Right lobe of liver (tissue), 6 donors: ENCODE data around the gene CDK3. TPM values are rescaled to one million over a fixed set of nuclear protein-coding genes. Genes with fewer than 3 reads are reported as not detected.

Experiments
- ATAC-seq, 4 donors: fragments of 200-7000 bp; cut with Tn5 transposase; one replicate each; pipeline ENCODE4 v1.9.1; 2020; ENCODE audit warnings: mild to moderate bottlenecking in 4 of 4, moderate library complexity in 4 of 4
- DNase-seq, 3 donors: peaks; one replicate each; pipeline ENCODE4 v3.0.0-alpha.2; 2020
- H3K27ac ChIP-seq, 3 donors: fragments of 200-600 bp; one replicate each; pipeline ENCODE4 v1.8.0; 2022
- H3K27me3 ChIP-seq, 2 donors: fragments of 200-600 bp; one replicate each; pipeline ENCODE4 v1.8.0; 2022
- H3K36me3 ChIP-seq, 4 donors: fragments of 200-600 bp; sonication (generic) in 1 of 4; one replicate each; pipeline versions ENCODE4 v1.5.1 to v1.8.0; 2017 to 2022; ENCODE audit warnings: control low read depth in 1 of 4
- H3K4me1 ChIP-seq, 4 donors: fragments of 200-600 bp; sonication (generic) in 1 of 4; one replicate each; pipeline versions ENCODE4 v1.5.1 to v1.8.0; 2017 to 2022; ENCODE audit warnings: control low read depth in 1 of 4
- H3K4me3 ChIP-seq, 3 donors: fragments of 200-600 bp; one replicate each; pipeline ENCODE4 v1.8.0; 2022
- H3K9me3 ChIP-seq, 4 donors: fragments of 200-600 bp; sonication (generic) in 1 of 4; one replicate each; pipeline versions ENCODE4 v1.5.1 to v1.8.0; 2017 to 2022; ENCODE audit warnings: control low read depth in 1 of 4
- POLR2A ChIP-seq: fragments of 450-650 bp; IDR thresholded peaks from one replicate; pipeline ENCODE4 v1.6.1; 2017; ENCODE audit warnings: antibody characterized with exemption, mild to moderate bottlenecking
- WGBS: methylation state at CpG from one replicate; pipeline ENCODE4 v1.1.6; 2018; ENCODE audit warnings: low coverage, low lambda C conversion rate; ENCODE audit not compliant: insufficient coverage; ENCODE audit errors: missing lambda C conversion rate; 5-methylcytosine and 5-hydroxymethylcytosine counted together
- intact Hi-C, 2 donors: fragments of 100-400 bp; cut with DNase I; formaldehyde crosslinking; loops; one replicate each; pipeline versions ENCODE4 v1.11.2 to v1.14.1; 2022
- total RNA-seq, 6 experiments: library from RNA; depleted of rRNA in 2 of 6; stranded (reverse); fragments of >200 nt in 2 of 6; fragmentation: NEBNext Ultra II Directional in 3 of 6; extraction: Animal tissue kit (Norgen Biotek cat#: 25700) in 3 of 6; gene quantifications; one replicate each; pipeline versions ENCODE4 v1.1.0 to v1.2.4, GENCODE V29; 2016 to 2023
- TF ChIP-seq, protein P1 (sequence below), 4 donors: fragments of 200-600 bp in 3 of 4; fragments of 450-650 bp in 1 of 4; IDR thresholded peaks; one replicate each; pipeline versions ENCODE4 v1.5.1 to v1.8.0; 2016 to 2022; ENCODE audit warnings: antibody characterized with exemption in 4 of 4, mild to moderate bottlenecking in 2 of 4
- donor health status: DM: no; HTN: yes; CAD: no.
- donor health status: DM: no; HTN: no; CAD: no.
- donor health status: DM: no; HTN: no; CAD: no.
- donor health status: DM: no; HTN: yes; CAD: no.
- donor health status: DM: no; HTN: yes; CAD: no.

CDK3 gene
- total RNA-seq, 6 experiments from 2014 or later, result 2.2 to 11.0 (median 3.1) TPM

DNA sequence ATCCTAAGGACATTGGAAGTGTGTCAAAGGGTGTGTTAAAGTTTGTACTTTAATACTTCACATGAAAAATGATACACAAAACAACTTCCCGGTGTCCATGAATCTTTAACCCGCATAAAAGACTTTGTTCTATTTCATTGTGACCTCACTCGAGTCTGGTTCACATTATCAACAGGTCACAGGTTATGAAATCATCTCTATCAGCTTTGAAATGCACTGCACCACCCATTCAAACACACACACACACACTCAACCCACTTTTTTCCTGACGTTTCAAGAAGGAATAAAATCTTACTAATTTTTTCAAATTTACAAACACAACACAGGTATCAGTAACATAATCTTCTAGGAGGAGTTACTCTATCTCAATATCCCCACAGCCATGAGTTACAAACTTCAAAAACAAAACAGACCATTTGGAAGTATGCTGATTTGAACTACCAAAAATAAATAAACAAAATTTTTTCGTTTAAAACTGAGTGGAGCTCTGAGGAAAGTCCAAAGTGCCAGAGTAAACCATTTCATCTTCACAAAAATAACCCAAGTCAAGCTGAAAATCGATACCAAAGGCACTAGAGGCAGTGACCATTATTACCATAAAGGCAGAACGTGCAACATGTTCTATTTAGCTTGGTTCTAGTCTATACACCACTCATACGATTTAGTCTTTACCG, 24.3 kb upstream of the CDK3 start:
- peak overlapping the region; percentile 83 to 96 (median 95) for H3K27ac ChIP-seq
- no peaks in the 10 kb centered on the region for H3K9me3 ChIP-seq
- H3K36me3 ChIP-seq, result peaks cover 0 to 17% (median 6%) of the 10 kb centered on the region in 4 donors
- intact Hi-C loops, result no loop called here
- DNase-seq (no peak), ATAC-seq (peak; percentile 25 to 47 (median 25))
- H3K4me3 ChIP-seq, result peak overlapping the region; percentile 86 to 98 (median 94)
- TF ChIP-seq, protein P1, sequence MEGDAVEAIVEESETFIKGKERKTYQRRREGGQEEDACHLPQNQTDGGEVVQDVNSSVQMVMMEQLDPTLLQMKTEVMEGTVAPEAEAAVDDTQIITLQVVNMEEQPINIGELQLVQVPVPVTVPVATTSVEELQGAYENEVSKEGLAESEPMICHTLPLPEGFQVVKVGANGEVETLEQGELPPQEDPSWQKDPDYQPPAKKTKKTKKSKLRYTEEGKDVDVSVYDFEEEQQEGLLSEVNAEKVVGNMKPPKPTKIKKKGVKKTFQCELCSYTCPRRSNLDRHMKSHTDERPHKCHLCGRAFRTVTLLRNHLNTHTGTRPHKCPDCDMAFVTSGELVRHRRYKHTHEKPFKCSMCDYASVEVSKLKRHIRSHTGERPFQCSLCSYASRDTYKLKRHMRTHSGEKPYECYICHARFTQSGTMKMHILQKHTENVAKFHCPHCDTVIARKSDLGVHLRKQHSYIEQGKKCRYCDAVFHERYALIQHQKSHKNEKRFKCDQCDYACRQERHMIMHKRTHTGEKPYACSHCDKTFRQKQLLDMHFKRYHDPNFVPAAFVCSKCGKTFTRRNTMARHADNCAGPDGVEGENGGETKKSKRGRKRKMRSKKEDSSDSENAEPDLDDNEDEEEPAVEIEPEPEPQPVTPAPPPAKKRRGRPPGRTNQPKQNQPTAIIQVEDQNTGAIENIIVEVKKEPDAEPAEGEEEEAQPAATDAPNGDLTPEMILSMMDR (IDR thresholded peaks at IDR 0.05), result no peak
- peak; percentile 85 for TF ChIP-seq POLR2A
- H3K4me1 ChIP-seq, result peaks cover 0 to 52% (median 13%) of the 10 kb centered on the region in 4 donors
- no peaks in the 10 kb centered on the region for H3K27me3 ChIP-seq
- 31% methylated on average over 9 of the region's 9 CpGs for WGBS

DNA sequence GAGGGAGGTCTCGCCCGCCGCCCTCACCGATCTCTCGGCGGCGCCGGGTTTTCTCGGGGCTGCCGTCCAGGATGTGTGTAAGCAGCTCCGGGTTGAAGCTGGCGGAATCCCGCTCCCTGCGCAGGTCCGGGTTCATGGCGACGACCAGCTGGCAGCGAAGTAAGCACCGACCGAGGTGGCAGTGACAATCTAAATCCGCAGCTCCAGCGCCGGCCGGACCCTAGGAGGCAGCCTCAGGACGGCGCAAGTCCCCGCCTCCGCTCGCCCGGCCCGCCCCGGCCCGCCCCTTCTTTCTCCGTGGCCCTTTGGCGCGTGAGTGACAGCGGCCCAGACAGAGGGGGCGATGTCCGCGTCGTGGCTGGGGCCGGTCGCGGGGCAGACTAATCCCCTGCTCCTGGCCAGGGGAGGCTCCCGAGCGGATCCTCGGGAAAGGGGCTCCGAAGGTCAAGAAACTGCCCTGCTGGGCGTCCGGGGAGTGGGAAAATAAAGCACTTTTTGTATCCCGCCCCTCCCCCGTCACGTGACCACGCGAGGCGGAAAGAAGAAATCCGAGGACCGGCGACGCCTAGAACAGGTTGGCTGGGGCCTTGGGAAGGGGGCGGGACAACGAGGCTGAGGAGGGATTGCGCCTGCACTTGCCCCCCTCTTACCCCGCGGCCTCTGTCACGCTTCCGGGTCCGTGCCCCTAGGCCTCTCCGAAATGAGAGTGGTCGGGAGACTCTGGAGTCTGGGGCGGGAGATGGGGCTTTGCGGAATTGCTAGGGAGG, 21.5 kb upstream of the CDK3 start, which contains the start of the genes ACOX1 and TEN1:
ACOX1 (minus strand) TSS at position 229 of the 767 bp plus-strand sequence; CDS start at position 136, 93 bp downstream.
TEN1 (plus strand) TSS at position 303 of the 767 bp plus-strand sequence. CDS start 6,953 bp downstream, outside the sequence.
- DNase-seq (peak; percentile 98 to 99 (median 98)), ATAC-seq (peak; percentile 81 to 93 (median 86))
- TF ChIP-seq POLR2A, result peak; percentile 96
- TF ChIP-seq, protein P1 (IDR thresholded peaks at IDR 0.05), result peak; percentile 38 to 51 (median 41)
- Histone ChIP-seq H3K27ac (peak within 1 kb of the TSS; percentile 94 to 96 (median 95)), H3K36me3 (no peaks in the 10 kb centered on the region), H3K27me3 (no peaks in the 10 kb centered on the region), H3K9me3 (no peaks in the 10 kb centered on the region), H3K4me3 (peak within 1 kb of the TSS; percentile 86 to 98 (median 94)), H3K4me1 (peaks cover 0 to 54% (median 16%) of the 10 kb centered on the region in 4 donors)
- intact Hi-C loops, result no loop called here
- 0% methylated on average over 15 of the region's 72 CpGs for WGBS

DNA sequence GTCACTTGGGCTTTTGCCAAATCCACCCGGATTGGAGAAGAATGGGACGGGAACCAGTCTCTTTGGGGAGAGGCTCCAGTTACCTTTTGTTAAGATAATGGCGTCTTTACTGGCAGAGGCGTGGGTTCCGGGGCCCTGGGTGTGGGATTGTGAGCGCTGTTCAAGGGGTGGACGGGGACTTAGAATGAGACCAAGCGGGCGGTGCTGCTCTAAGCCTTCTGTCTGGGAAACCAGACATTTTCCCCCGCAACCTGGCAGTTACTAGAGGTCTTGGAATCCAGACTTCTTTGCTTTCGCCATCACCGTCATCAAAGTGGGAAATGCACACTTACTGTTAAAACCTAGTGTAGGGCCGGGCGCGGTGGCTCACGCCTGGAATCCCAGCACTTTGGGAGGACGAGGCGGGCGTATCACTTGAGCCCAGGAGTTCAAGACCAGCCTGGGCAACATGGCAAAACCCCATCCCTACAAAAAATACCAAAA, 20.9 kb upstream of the CDK3 start:
- Histone ChIP-seq H3K27me3 (no peaks in the 10 kb centered on the region), H3K9me3 (no peaks in the 10 kb centered on the region), H3K27ac (peak overlapping the region; percentile 94 to 96 (median 95)), H3K4me3 (peak overlapping the region; percentile 86 to 98 (median 94)), H3K36me3 (no peaks in the 10 kb centered on the region), H3K4me1 (peaks cover 0 to 56% (median 16%) of the 10 kb centered on the region in 4 donors)
- WGBS, result 0% methylated on average over 2 of the region's 19 CpGs
- DNase-seq (no peak), ATAC-seq (peak; percentile 2 to 18 (median 5))
- TF ChIP-seq, protein P1 (IDR thresholded peaks at IDR 0.05), result no peak
- TF ChIP-seq POLR2A, result no peak
- intact Hi-C loops, result no loop called here

- H3K27me3 ChIP-seq, result no peaks in the 10 kb centered on the region
- H3K9me3 ChIP-seq, result no peaks in the 10 kb centered on the region
- WGBS, result 50% methylated on average over 12 of the region's 18 CpGs
- H3K4me3 ChIP-seq, result peak overlapping the region; percentile 86 to 98 (median 94)
- ATAC-seq, result no peak
- TF ChIP-seq, protein P1 (IDR thresholded peaks at IDR 0.05), result no peak
- TF ChIP-seq POLR2A, result no peak
- H3K36me3 ChIP-seq, result no peaks in the 10 kb centered on the region
- no peak for DNase-seq
- intact Hi-C loops, result no loop called here
- H3K4me1 ChIP-seq, result peaks cover 0 to 51% (median 14%) of the 10 kb centered on the region in 4 donors
- H3K27ac ChIP-seq, result peak overlapping the region; percentile 94 to 96 (median 95)
Measured at GRCh38 chr17:75980188-75981018, 20.3 kb upstream of the CDK3 start.
